HEK293T (cell line): Measurements from ENCODE around the gene ARMC9.

Experiments used
- ARNT ChIP-seq: fragments of 450-650 bp; IDR thresholded peaks from 2 replicates; pipeline ENCODE4 v1.6.1; 2017; ENCODE audit warnings: mild to moderate bottlenecking
- BHLHE40 ChIP-seq: fragments of 450-650 bp; IDR thresholded peaks from 2 replicates; pipeline ENCODE4 v1.6.1; 2016; ENCODE audit warnings: mild to moderate bottlenecking, moderate library complexity, borderline replicate concordance
- ELF4 ChIP-seq: fragments of 450-650 bp; IDR thresholded peaks from 2 replicates; pipeline ENCODE4 v1.6.1; 2017; ENCODE audit warnings: antibody characterized with exemption
- FOXM1 ChIP-seq: fragments of 450-650 bp; IDR thresholded peaks from 2 replicates; pipeline ENCODE4 v1.6.1; 2017; ENCODE audit warnings: mild to moderate bottlenecking, borderline replicate concordance
- L3MBTL2 ChIP-seq: fragments of 450-650 bp; conservative IDR thresholded peaks from 2 replicates; pipeline ENCODE4 v1.6.1; 2016; ENCODE audit warnings: mild to moderate bottlenecking
- NFRKB ChIP-seq: fragments of 450-650 bp; IDR thresholded peaks from 2 replicates; pipeline ENCODE4 v1.6.1; 2016; ENCODE audit warnings: mild to moderate bottlenecking, moderate library complexity
- SP1 ChIP-seq: fragments of 450-650 bp; IDR thresholded peaks from 2 replicates; pipeline ENCODE4 v1.6.1; 2017

- no peak for TF ChIP-seq BHLHE40
- no peak for TF ChIP-seq ELF4
- TF ChIP-seq FOXM1: no peak
- TF ChIP-seq NFRKB: no peak
- TF ChIP-seq L3MBTL2: no peak
- no peak for TF ChIP-seq SP1
- no peak for TF ChIP-seq ARNT
These were observed 36.5 kb upstream of the ARMC9 start for GRCh38 chr2:231161877-231162329.
